Uterus (tissue), 4 donors: ENCODE data around the gene CHIC2. TPM values are rescaled to one million over a fixed set of nuclear protein-coding genes. Genes with fewer than 3 reads are reported as not detected.

Experiments
- DNase-seq, 2 donors: peaks; one replicate each; pipeline ENCODE4 v3.0.0-alpha.2; 2019 to 2020
- H3K27ac ChIP-seq, 2 donors: fragments of 200-600 bp; sonication (generic); 1 replicate in 1 of 2; 2 replicates in 1 of 2; pipeline ENCODE4 v1.5.1; 2016 to 2018
- H3K27me3 ChIP-seq, 2 donors: fragments of 200-600 bp; sonication (generic); one replicate each; pipeline ENCODE4 v1.5.1; 2018 to 2019; ENCODE audit warnings: control low read depth in 1 of 2
- H3K36me3 ChIP-seq, 2 donors: fragments of 200-600 bp; sonication (generic); one replicate each; pipeline ENCODE4 v1.5.1; 2019; ENCODE audit warnings: control low read depth in 1 of 2
- H3K4me1 ChIP-seq, 2 donors: fragments of 200-600 bp; sonication (generic); one replicate each; pipeline ENCODE4 v1.5.1; 2018 to 2019; ENCODE audit warnings: control low read depth in 1 of 2
- H3K4me3 ChIP-seq, 2 donors: fragments of 200-600 bp; sonication (generic); 1 replicate in 1 of 2; 2 replicates in 1 of 2; pipeline ENCODE4 v1.5.1; 2018 to 2019; ENCODE audit warnings: mild to moderate bottlenecking in 1 of 2
- H3K9me3 ChIP-seq, 2 donors: fragments of 200-600 bp; sonication (generic); one replicate each; pipeline ENCODE4 v1.5.1; 2019; ENCODE audit warnings: control low read depth in 1 of 2
- POLR2A ChIP-seq, 2 donors: fragments of 450-650 bp; IDR thresholded peaks; one replicate each; pipeline ENCODE4 v1.6.1; 2016; ENCODE audit warnings: antibody characterized with exemption in 2 of 2, mild to moderate bottlenecking in 1 of 2, moderate library complexity in 1 of 2
- intact Hi-C: fragments of 100-400 bp; cut with DNase I; formaldehyde crosslinking; loops from one replicate; pipeline ENCODE4 v1.15.1; 2023; ENCODE audit warnings: low total_unique reads
- total RNA-seq, 4 donors: library from RNA; depleted of rRNA in 3 of 4; stranded (reverse); fragments of >200 nt in 3 of 4; gene quantifications; one replicate each; pipeline versions ENCODE4 v1.1.0 to v1.2.4, GENCODE V29; 2014 to 2023
- TF ChIP-seq, protein P1 (sequence below), 4 experiments: fragments of 200-600 bp in 2 of 4; fragments of 450-650 bp in 2 of 4; sonication (generic) in 2 of 4; IDR thresholded peaks; one replicate each; pipeline ENCODE4 v1.5.1; 2016 to 2019; ENCODE audit warnings: antibody characterized with exemption in 4 of 4, mild to moderate bottlenecking in 2 of 4, moderate library complexity in 1 of 4
- donor health status: DM: yes; HTN: yes; CAD: no.

Gene CHIC2
- total RNA-seq, 4 donors from 2014 or later: 26.0 to 80.2 (median 52.8) TPM

DNA sequence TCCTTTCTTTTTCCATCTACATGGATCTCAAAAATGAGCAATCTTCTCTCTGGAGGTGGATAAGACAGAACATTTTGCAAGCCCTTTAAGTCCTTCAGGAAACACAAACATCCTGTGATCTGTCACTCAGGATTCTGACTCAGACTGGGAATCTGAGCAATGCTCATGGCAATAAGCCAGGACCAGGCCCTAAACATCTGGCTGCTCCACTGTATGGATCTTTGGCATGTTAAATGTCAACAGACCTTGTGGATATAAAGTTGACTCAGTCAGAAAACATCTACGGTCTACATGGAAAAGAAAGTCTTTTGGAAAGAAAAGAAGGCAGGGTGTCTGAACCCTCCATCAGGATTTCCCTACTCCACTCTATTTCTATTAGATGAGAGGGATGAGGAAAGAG is 17.8 kb upstream of the CHIC2 start:
- no peak overlapping the region for H3K4me3 ChIP-seq
- DNase-seq: no peak
- intact Hi-C loops: no loop called here
- H3K4me1 ChIP-seq: no peaks in the 10 kb centered on the region
- no peak overlapping the region for H3K27ac ChIP-seq
- no peaks in the 10 kb centered on the region for H3K27me3 ChIP-seq
- H3K9me3 ChIP-seq: no peaks in the 10 kb centered on the region
- H3K36me3 ChIP-seq: no peaks in the 10 kb centered on the region
- no peak for TF ChIP-seq POLR2A (IDR thresholded peaks at IDR 0.05)
- TF ChIP-seq, protein P1, sequence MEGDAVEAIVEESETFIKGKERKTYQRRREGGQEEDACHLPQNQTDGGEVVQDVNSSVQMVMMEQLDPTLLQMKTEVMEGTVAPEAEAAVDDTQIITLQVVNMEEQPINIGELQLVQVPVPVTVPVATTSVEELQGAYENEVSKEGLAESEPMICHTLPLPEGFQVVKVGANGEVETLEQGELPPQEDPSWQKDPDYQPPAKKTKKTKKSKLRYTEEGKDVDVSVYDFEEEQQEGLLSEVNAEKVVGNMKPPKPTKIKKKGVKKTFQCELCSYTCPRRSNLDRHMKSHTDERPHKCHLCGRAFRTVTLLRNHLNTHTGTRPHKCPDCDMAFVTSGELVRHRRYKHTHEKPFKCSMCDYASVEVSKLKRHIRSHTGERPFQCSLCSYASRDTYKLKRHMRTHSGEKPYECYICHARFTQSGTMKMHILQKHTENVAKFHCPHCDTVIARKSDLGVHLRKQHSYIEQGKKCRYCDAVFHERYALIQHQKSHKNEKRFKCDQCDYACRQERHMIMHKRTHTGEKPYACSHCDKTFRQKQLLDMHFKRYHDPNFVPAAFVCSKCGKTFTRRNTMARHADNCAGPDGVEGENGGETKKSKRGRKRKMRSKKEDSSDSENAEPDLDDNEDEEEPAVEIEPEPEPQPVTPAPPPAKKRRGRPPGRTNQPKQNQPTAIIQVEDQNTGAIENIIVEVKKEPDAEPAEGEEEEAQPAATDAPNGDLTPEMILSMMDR (IDR thresholded peaks at IDR 0.05): no peak

DNA sequence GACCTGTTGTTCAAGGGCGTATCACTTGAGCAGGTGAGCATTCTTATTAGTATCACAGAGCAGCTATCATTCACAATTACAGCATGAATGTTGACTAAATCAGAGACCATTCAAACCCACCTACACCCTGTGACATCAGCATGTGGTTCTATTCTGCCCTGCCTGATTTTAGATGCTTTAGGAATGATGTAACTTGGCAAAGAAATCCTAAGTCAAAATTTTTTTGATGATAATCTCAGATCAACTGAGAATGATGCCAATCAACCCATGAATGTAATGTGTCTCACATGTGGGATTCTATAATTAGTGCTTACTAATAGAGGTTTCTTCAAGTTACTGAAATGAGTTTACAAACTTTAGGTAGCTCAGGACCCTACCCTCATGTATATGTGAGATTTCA is 13.4 kb upstream of the CHIC2 start:
- no peak for DNase-seq
- H3K27ac ChIP-seq: no peak overlapping the region
- H3K9me3 ChIP-seq: no peaks in the 10 kb centered on the region
- TF ChIP-seq, protein P1 (IDR thresholded peaks at IDR 0.05): no peak
- no peak for TF ChIP-seq POLR2A (IDR thresholded peaks at IDR 0.05)
- H3K4me3 ChIP-seq: no peak overlapping the region
- no peaks in the 10 kb centered on the region for H3K36me3 ChIP-seq
- no peaks in the 10 kb centered on the region for H3K4me1 ChIP-seq
- no peaks in the 10 kb centered on the region for H3K27me3 ChIP-seq
- intact Hi-C loops: no loop called here

DNA sequence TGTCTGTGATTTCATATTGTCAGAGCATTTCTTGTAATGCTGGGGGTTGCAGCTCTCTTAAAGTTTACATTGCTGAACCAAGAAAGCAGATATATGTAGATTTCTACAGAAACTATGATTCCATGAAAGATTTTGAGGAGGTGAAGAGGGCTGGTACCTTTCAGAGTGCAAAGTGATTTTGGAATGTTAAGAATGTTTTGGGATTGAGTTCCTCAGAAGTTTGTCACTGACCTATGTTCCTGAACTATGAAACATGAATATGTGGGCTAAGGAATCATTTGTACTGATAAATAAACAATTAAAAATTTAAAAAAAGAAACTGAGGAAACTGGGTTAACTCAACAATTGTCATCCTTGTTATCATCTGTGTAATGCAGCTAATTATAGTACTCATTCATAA is 12.3 kb upstream of the CHIC2 start:
- Histone ChIP-seq H3K27me3 (no peaks in the 10 kb centered on the region), H3K4me1 (no peaks in the 10 kb centered on the region), H3K9me3 (no peaks in the 10 kb centered on the region), H3K36me3 (no peaks in the 10 kb centered on the region), H3K4me3 (no peak overlapping the region), H3K27ac (no peak overlapping the region)
- no peak for TF ChIP-seq POLR2A (IDR thresholded peaks at IDR 0.05)
- TF ChIP-seq, protein P1 (IDR thresholded peaks at IDR 0.05): no peak
- intact Hi-C loops: no loop called here
- no peak for DNase-seq

DNA sequence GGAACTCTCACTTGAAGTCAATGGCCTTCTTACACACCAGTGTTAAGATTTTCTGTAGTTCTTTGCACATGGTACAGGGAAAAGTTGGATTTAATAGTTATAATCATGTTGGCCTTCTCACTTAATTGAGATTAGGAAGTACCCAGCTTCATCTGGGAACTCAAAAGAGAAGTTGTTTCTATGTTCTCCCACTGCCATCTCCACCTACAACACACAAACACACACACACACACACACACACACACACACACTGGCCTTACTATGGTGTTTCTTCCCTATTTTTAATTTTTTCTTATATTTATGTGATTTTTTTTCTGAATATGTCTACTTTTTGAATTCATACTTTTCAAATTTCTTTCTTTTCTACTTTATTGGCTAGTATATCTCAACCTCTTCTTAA is 10.0 kb upstream of the CHIC2 start:
- no peak overlapping the region for H3K4me3 ChIP-seq
- H3K9me3 ChIP-seq: no peaks in the 10 kb centered on the region
- no peak for TF ChIP-seq POLR2A (IDR thresholded peaks at IDR 0.05)
- TF ChIP-seq, protein P1 (IDR thresholded peaks at IDR 0.05): no peak
- H3K4me1 ChIP-seq: no peaks in the 10 kb centered on the region
- intact Hi-C loops: no loop called here
- no peak overlapping the region for H3K27ac ChIP-seq
- no peak for DNase-seq
- H3K36me3 ChIP-seq: no peaks in the 10 kb centered on the region
- no peaks in the 10 kb centered on the region for H3K27me3 ChIP-seq

DNA sequence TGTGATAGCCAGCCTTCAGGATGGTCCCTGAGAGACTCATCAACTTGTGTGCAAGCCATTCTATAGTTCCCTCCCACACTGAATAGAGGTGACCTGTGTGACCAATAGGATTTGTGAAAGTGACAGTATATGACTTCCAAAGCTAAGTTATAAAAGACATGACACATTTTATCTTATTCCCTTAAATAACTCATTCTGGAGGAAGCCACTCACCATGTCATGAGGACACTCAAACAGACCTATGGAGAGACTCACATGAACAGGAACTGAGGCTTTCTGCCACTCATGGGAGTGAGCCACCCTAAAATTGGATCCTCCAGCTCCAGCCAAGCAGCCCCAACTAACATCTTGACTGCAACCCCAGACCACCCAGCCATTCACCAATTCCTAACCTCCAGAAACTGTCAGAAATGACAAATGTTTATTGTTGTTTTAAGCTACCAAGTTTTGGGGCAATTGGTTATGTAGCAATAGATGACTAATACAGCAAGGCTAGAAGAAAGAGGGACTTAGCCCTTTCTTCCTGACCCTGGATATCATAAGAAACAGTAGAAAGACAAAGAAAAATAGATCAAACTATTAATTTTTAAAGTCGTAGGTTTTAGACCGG is 9.0 kb upstream of the CHIC2 start:
- H3K9me3 ChIP-seq: no peaks in the 10 kb centered on the region
- no peak overlapping the region for H3K4me3 ChIP-seq
- H3K27ac ChIP-seq: no peak overlapping the region
- intact Hi-C loops: no loop called here
- no peaks in the 10 kb centered on the region for H3K27me3 ChIP-seq
- no peak for DNase-seq
- no peaks in the 10 kb centered on the region for H3K4me1 ChIP-seq
- no peaks in the 10 kb centered on the region for H3K36me3 ChIP-seq
- TF ChIP-seq, protein P1 (IDR thresholded peaks at IDR 0.05): no peak
- TF ChIP-seq POLR2A (IDR thresholded peaks at IDR 0.05): no peak
